Fibroblast of villous mesenchyme (primary cell): ENCODE results near the gene LRRC74A. TPM values are rescaled to one million over a fixed set of nuclear protein-coding genes. Genes with fewer than 3 reads are reported as not detected.
"Not testable (repeated sequence)": the region's sequence is repeated elsewhere in the genome, so short reads cannot be mapped to it uniquely, and the experiment has no call there.

Source experiments
- DNase-seq: peaks from one replicate; pipeline ENCODE4 v3.0.0-alpha.2; 2010; ENCODE audit warnings: low read depth
- H3K4me3 ChIP-seq: 2 replicates; pipeline ENCODE4 v1.5.1; 2011; ENCODE audit warnings: low read depth, mild to moderate bottlenecking, low read length
- CTCF ChIP-seq: IDR thresholded peaks from 2 replicates; pipeline ENCODE4 v1.5.1; 2012; ENCODE audit warnings: low read depth, mild to moderate bottlenecking, low read length; ENCODE audit not compliant: insufficient read depth
- total RNA-seq: library from RNA; depleted of rRNA; stranded (reverse); fragments of >200 nt; gene quantifications from 2 replicates; pipeline ENCODE4 v1.2.3, GENCODE V29; 2012

The LRRC74A gene
- total RNA-seq, 1 donor: not detected

- H3K4me3 ChIP-seq: no peak overlapping the region
- no peak for DNase-seq
- no peak for TF ChIP-seq CTCF
Measured at GRCh38 chr14:76883447-76883846, 57.2 kb downstream of the LRRC74A start.

- H3K4me3 ChIP-seq: no peak overlapping the region
- no peak for TF ChIP-seq CTCF
- no peak for DNase-seq
Measured at GRCh38 chr14:76884394-76884793, 58.2 kb downstream of the LRRC74A start.

GRCh38 chr14:76884853-76885276 is 58.7 kb downstream of the LRRC74A start:
- DNase-seq: no peak
- TF ChIP-seq CTCF: no peak
- H3K4me3 ChIP-seq: no peak overlapping the region

- no peak overlapping the region for H3K4me3 ChIP-seq
- DNase-seq: no peak
- TF ChIP-seq CTCF: no peak
Measured at GRCh38 chr14:76887191-76887590, 61.0 kb downstream of the LRRC74A start.

- H3K4me3 ChIP-seq: no peak overlapping the region
- DNase-seq: no peak
- TF ChIP-seq CTCF: no peak
Measured at GRCh38 chr14:76891391-76891790, 65.2 kb downstream of the LRRC74A start.

- H3K4me3 ChIP-seq: no peak overlapping the region
- TF ChIP-seq CTCF: no peak
- no peak for DNase-seq
Measured at GRCh38 chr14:76894308-76894707, 68.1 kb downstream of the LRRC74A start.

- DNase-seq: not testable (repeated sequence)
Measured at GRCh38 chr14:76898006-76898405, 71.8 kb downstream of the LRRC74A start.

GRCh38 chr14:76900682-76901081 is 74.5 kb downstream of the LRRC74A start:
- H3K4me3 ChIP-seq: no peak overlapping the region
- TF ChIP-seq CTCF: no peak
- no peak for DNase-seq

More at GRCh38 chr14:76898006-76898405, 71.8 kb downstream of the LRRC74A start:
- H3K4me3 ChIP-seq: not testable (repeated sequence)
